WTC11 (cell line): ENCODE data around the gene NAA16. TPM values are rescaled to one million over a fixed set of nuclear protein-coding genes. Genes with fewer than 3 reads are reported as not detected.

Experiments
- ATAC-seq: fragments of 200-7000 bp; cut with Tn5 transposase; 2 replicates; pipeline ENCODE4 v1.10.0; 2021; ENCODE audit warnings: mild to moderate bottlenecking, moderate library complexity
- CTCF ChIA-PET: fragments of 300-600 bp; sonication (Branson Sonifier 250); formaldehyde crosslinking; loops from one replicate; lab custom pipeline; 2021; ENCODE audit warnings: antibody characterized with exemption; lab: Charles Lee
- POLR2A ChIA-PET: fragments of 350-600 bp; sonication (Branson Sonifier 250); formaldehyde crosslinking; loops from one replicate; lab custom pipeline; 2021; ENCODE audit warnings: antibody characterized with exemption; lab: Charles Lee
- DNase-seq: peaks from one replicate; pipeline ENCODE4 v3.0.0; 2021; ENCODE audit warnings: low spot score
- H3K27ac Mint-ChIP-seq: 2 replicates; pipeline ENCODE4 v1.8.0; 2021; ENCODE audit warnings: mixed read lengths
- H3K27me3 Mint-ChIP-seq: 2 replicates; pipeline ENCODE4 v1.8.0; 2021; ENCODE audit warnings: low read depth, mild to moderate bottlenecking, moderate library complexity, mixed read lengths
- H3K36me3 Mint-ChIP-seq: 2 replicates; pipeline ENCODE4 v1.8.0; 2021; ENCODE audit warnings: mixed read lengths
- H3K4me1 Mint-ChIP-seq: 2 replicates; pipeline ENCODE4 v1.8.0; 2022; ENCODE audit warnings: mixed read lengths
- H3K4me3 Mint-ChIP-seq: 2 replicates; pipeline ENCODE4 v1.8.0; 2021; ENCODE audit warnings: mild to moderate bottlenecking, moderate library complexity, mixed read lengths
- H3K9me3 Mint-ChIP-seq: 2 replicates; pipeline ENCODE4 v1.8.0; 2021; ENCODE audit warnings: mixed read lengths
- AFF4 ChIP-seq: sonication (generic); formaldehyde crosslinking; IDR thresholded peaks from 2 replicates; pipeline ENCODE4 v1.8.1; 2023; ENCODE audit warnings: mild to moderate bottlenecking, missing genetic modification reagents, borderline replicate concordance
- CBFB ChIP-seq: sonication (generic); formaldehyde crosslinking; IDR thresholded peaks from 2 replicates; pipeline ENCODE4 v1.8.1; 2022; ENCODE audit warnings: mild to moderate bottlenecking, low read depth, missing genetic modification reagents
- CREB1 ChIP-seq: sonication (generic); formaldehyde crosslinking; IDR thresholded peaks from 2 replicates; pipeline ENCODE4 v1.8.0; 2023; ENCODE audit warnings: mild to moderate bottlenecking, missing genetic modification reagents
- CREM ChIP-seq: sonication (generic); formaldehyde crosslinking; IDR thresholded peaks from 2 replicates; pipeline ENCODE4 v1.8.1; 2022; ENCODE audit warnings: mild to moderate bottlenecking, missing genetic modification reagents, moderate library complexity
- E2F1 ChIP-seq: sonication (generic); formaldehyde crosslinking; IDR thresholded peaks from 2 replicates; pipeline ENCODE4 v1.8.0; 2022; ENCODE audit warnings: mild to moderate bottlenecking, missing genetic modification reagents
- EMX1 ChIP-seq: fragments of 250-450 bp; sonication (Bioruptor Pico); IDR thresholded peaks from 2 replicates; pipeline ENCODE4 v1.8.0; 2021; ENCODE audit warnings: mild to moderate bottlenecking
- ETV6 ChIP-seq: sonication (generic); formaldehyde crosslinking; IDR thresholded peaks from 2 replicates; pipeline ENCODE4 v1.8.1; 2022; ENCODE audit warnings: mild to moderate bottlenecking, missing genetic modification reagents
- FOXK1 ChIP-seq: sonication (generic); formaldehyde crosslinking; IDR thresholded peaks from 2 replicates; pipeline ENCODE4 v1.8.0; 2022; ENCODE audit warnings: mild to moderate bottlenecking, moderate library complexity, missing genetic modification reagents
- GTF2I ChIP-seq: fragments of 250-450 bp; sonication (Bioruptor Pico); conservative IDR thresholded peaks from 2 replicates; pipeline ENCODE4 v1.4.0; 2021; ENCODE audit warnings: mild to moderate bottlenecking
- HMGA2 ChIP-seq: fragments of 250-450 bp; sonication (Bioruptor Pico); IDR thresholded peaks from 2 replicates; pipeline ENCODE4 v1.4.0; 2021; ENCODE audit warnings: mild to moderate bottlenecking, moderate library complexity
- IRF1 ChIP-seq: sonication (generic); formaldehyde crosslinking; IDR thresholded peaks from 2 replicates; pipeline ENCODE4 v1.8.0; 2023; ENCODE audit warnings: missing genetic modification reagents
- PRRX2 ChIP-seq: fragments of 250-450 bp; sonication (Bioruptor Pico); IDR thresholded peaks from 2 replicates; pipeline ENCODE4 v1.8.0; 2021; ENCODE audit warnings: mild to moderate bottlenecking
- SP1 ChIP-seq: sonication (generic); formaldehyde crosslinking; conservative IDR thresholded peaks from 2 replicates; pipeline ENCODE4 v1.8.1; 2022; ENCODE audit warnings: missing genetic modification reagents
- ZBTB43 ChIP-seq: sonication (generic); formaldehyde crosslinking; IDR thresholded peaks from 2 replicates; pipeline ENCODE4 v1.8.1; 2023; ENCODE audit warnings: mild to moderate bottlenecking, missing genetic modification reagents
- ZNF281 ChIP-seq: sonication (generic); formaldehyde crosslinking; IDR thresholded peaks from 2 replicates; pipeline ENCODE4 v1.8.0; 2023; ENCODE audit warnings: mild to moderate bottlenecking, missing genetic modification reagents
- total RNA-seq: library from RNA; stranded (reverse); gene quantifications from 3 replicates; pipeline ENCODE4 v1.2.3, GENCODE V29; 2021
- TF ChIP-seq, protein P1 (sequence below): sonication (generic); formaldehyde crosslinking; IDR thresholded peaks from 2 replicates; pipeline ENCODE4 v1.8.0; 2023; ENCODE audit warnings: missing genetic modification reagents, mild to moderate bottlenecking, borderline replicate concordance
- TF ChIP-seq, protein P2 (sequence below): sonication (generic); formaldehyde crosslinking; IDR thresholded peaks from 2 replicates; pipeline ENCODE4 v1.8.1; 2023; ENCODE audit warnings: mild to moderate bottlenecking, missing genetic modification reagents, moderate library complexity
- TF ChIP-seq, protein P3 (sequence below): sonication (generic); formaldehyde crosslinking; IDR thresholded peaks from 2 replicates; pipeline ENCODE4 v1.8.1; 2022; ENCODE audit warnings: mild to moderate bottlenecking, missing genetic modification reagents, moderate library complexity, borderline replicate concordance

NAA16 gene
- total RNA-seq, 1 experiment from 2014 or later = 32.5 TPM

DNA sequence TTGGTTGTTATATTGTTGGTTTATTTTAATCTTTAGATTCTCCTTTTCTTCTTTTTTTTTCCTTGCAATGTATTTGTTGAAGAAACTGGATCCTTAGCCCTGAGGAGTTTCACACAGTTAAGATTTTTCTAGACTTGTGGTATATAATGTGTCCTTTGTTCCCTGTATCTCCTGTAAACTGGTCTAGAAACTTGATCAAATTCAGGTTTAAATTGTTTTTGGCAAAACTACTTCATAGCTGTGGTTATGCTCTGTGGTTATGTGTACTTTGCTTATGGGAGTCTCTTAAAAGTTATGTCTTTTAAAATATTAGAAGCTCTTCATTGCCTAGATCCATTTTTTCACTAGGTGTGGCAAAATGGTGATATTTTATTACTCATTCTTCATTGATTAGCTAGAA lies 44.0 kb upstream of the NAA16 start:
- ChIA-PET POLR2A (no interaction called here), CTCF (no interaction called here)
- Mint-ChIP-seq H3K27me3 (peaks cover 8% of the 10 kb centered on the region; the same call in 1 of the 2 replicates), H3K27ac (no peak overlapping the region), H3K4me1 (no peaks in the 10 kb centered on the region), H3K9me3 (peaks cover 40% of the 10 kb centered on the region), H3K4me3 (no peak overlapping the region), H3K36me3 (peaks cover 31% of the 10 kb centered on the region)
- no peak for DNase-seq
- TF ChIP-seq SP1 (CRISPR knock-in tag) = no peak
- TF ChIP-seq IRF1 (CRISPR knock-in tag) = no peak
- TF ChIP-seq CBFB (CRISPR knock-in tag) = no peak
- TF ChIP-seq GTF2I = no peak
- TF ChIP-seq, protein P1, sequence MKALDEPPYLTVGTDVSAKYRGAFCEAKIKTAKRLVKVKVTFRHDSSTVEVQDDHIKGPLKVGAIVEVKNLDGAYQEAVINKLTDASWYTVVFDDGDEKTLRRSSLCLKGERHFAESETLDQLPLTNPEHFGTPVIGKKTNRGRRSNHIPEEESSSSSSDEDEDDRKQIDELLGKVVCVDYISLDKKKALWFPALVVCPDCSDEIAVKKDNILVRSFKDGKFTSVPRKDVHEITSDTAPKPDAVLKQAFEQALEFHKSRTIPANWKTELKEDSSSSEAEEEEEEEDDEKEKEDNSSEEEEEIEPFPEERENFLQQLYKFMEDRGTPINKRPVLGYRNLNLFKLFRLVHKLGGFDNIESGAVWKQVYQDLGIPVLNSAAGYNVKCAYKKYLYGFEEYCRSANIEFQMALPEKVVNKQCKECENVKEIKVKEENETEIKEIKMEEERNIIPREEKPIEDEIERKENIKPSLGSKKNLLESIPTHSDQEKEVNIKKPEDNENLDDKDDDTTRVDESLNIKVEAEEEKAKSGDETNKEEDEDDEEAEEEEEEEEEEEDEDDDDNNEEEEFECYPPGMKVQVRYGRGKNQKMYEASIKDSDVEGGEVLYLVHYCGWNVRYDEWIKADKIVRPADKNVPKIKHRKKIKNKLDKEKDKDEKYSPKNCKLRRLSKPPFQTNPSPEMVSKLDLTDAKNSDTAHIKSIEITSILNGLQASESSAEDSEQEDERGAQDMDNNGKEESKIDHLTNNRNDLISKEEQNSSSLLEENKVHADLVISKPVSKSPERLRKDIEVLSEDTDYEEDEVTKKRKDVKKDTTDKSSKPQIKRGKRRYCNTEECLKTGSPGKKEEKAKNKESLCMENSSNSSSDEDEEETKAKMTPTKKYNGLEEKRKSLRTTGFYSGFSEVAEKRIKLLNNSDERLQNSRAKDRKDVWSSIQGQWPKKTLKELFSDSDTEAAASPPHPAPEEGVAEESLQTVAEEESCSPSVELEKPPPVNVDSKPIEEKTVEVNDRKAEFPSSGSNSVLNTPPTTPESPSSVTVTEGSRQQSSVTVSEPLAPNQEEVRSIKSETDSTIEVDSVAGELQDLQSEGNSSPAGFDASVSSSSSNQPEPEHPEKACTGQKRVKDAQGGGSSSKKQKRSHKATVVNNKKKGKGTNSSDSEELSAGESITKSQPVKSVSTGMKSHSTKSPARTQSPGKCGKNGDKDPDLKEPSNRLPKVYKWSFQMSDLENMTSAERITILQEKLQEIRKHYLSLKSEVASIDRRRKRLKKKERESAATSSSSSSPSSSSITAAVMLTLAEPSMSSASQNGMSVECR (CRISPR knock-in tag) = no peak
- TF ChIP-seq, protein P2, sequence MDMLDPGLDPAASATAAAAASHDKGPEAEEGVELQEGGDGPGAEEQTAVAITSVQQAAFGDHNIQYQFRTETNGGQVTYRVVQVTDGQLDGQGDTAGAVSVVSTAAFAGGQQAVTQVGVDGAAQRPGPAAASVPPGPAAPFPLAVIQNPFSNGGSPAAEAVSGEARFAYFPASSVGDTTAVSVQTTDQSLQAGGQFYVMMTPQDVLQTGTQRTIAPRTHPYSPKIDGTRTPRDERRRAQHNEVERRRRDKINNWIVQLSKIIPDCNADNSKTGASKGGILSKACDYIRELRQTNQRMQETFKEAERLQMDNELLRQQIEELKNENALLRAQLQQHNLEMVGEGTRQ = no peak
- no peak for TF ChIP-seq PRRX2
- no peak for TF ChIP-seq ZNF281
- TF ChIP-seq HMGA2 (CRISPR knock-in tag) = no peak
- TF ChIP-seq ETV6 (CRISPR knock-in tag) = no peak
- TF ChIP-seq EMX1 (CRISPR knock-in tag) = no peak
- TF ChIP-seq CREB1 (CRISPR knock-in tag) = no peak
- ATAC-seq = no peak

- no peak for DNase-seq
- Mint-ChIP-seq H3K4me1 (no peaks in the 10 kb centered on the region), H3K27me3 (peaks cover 8% of the 10 kb centered on the region; the same call in 1 of the 2 replicates), H3K9me3 (peaks cover 51% of the 10 kb centered on the region), H3K4me3 (no peak overlapping the region), H3K36me3 (peaks cover 31% of the 10 kb centered on the region), H3K27ac (no peak overlapping the region)
- POLR2A ChIA-PET = no interaction called here
- ATAC-seq = no peak
- CTCF ChIA-PET = no interaction called here
- TF ChIP-seq E2F1 (CRISPR knock-in tag) (no peak), CREM (CRISPR knock-in tag) (no peak), AFF4 (CRISPR knock-in tag) (no peak), FOXK1 (CRISPR knock-in tag) (no peak), ZBTB43 (no peak)
- TF ChIP-seq, protein P3, sequence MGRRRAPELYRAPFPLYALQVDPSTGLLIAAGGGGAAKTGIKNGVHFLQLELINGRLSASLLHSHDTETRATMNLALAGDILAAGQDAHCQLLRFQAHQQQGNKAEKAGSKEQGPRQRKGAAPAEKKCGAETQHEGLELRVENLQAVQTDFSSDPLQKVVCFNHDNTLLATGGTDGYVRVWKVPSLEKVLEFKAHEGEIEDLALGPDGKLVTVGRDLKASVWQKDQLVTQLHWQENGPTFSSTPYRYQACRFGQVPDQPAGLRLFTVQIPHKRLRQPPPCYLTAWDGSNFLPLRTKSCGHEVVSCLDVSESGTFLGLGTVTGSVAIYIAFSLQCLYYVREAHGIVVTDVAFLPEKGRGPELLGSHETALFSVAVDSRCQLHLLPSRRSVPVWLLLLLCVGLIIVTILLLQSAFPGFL (CRISPR knock-in tag) = no peak
These were observed 42.3 kb upstream of the NAA16 start for GRCh38 chr13:41268764-41269163.
